PFSK-1 (cell line): ENCODE results near the gene LAMB4.

Experiments
- FOXP2 ChIP-seq: optimal IDR thresholded peaks from 2 replicates; pipeline ENCODE3; 2011; ENCODE audit warnings: borderline replicate concordance, control low read depth, inconsistent platforms; ENCODE audit not compliant: insufficient read depth; ENCODE audit errors: extremely low read length, extremely low read depth
- POLR2AphosphoS5 ChIP-seq: IDR thresholded peaks from 2 replicates; pipeline ENCODE4 v1.6.1; 2012; ENCODE audit warnings: low read depth, mild to moderate bottlenecking, control low read depth, low read length, moderate library complexity
- REST ChIP-seq, 2 experiments: IDR thresholded peaks; 2 replicates each; pipeline versions ENCODE4 v1.6.1 to v1.8.0; 2011 to 2012; ENCODE audit warnings: low read depth in 2 of 2, low read length in 2 of 2, control low read depth in 1 of 2, inconsistent platforms in 1 of 2, mild to moderate bottlenecking in 1 of 2, moderate library complexity in 1 of 2; ENCODE audit not compliant: insufficient read depth in 1 of 2
- SIN3A ChIP-seq: IDR thresholded peaks from 2 replicates; pipeline ENCODE4 v1.6.1; 2012; ENCODE audit warnings: mild to moderate bottlenecking, low read length, moderate library complexity, borderline replicate concordance; ENCODE audit not compliant: insufficient read depth
- TAF1 ChIP-seq: IDR thresholded peaks from 2 replicates; pipeline ENCODE4 v1.6.1; 2012; ENCODE audit warnings: low read length, control low read depth, borderline replicate concordance; ENCODE audit not compliant: insufficient read depth

Gene LAMB4

GRCh38 chr7:107982042-107982840 is 147.9 kb downstream of the LAMB4 start:
- TF ChIP-seq REST (IDR thresholded peaks at IDR 0.05; ENCODE audit: insufficient read depth in 1 of 2, low read depth in 2 of 2, low read length in 2 of 2): no peak
- TF ChIP-seq POLR2AphosphoS5: no peak
- TF ChIP-seq SIN3A: no peak
- no peak for TF ChIP-seq FOXP2
- TF ChIP-seq TAF1: no peak

DNA sequence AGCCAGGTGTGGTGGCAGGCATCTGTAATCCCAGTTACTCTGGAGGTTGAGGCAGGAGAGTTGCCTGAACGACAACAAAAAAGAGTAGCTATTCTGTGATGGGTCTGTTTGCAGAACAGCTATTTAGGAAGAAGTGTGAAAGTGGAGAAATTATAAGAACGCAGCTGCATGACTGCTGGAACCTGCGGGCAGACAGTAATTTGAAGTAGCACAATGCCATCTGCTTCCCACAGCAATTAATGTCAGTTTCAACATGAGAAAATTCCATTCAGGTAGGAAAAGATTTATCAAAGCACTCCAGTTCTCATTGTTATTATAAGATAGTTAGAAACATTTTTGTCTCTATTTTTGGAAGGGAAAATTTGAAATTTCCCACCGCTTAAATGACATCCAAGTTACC is 148.7 kb downstream of the LAMB4 start:
- TF ChIP-seq REST (IDR thresholded peaks at IDR 0.05; ENCODE audit: insufficient read depth in 1 of 2, low read depth in 2 of 2, low read length in 2 of 2) (no peak), TAF1 (no peak), FOXP2 (no peak), POLR2AphosphoS5 (no peak)

- no peak for TF ChIP-seq SIN3A
- TF ChIP-seq FOXP2: no peak
- TF ChIP-seq REST (IDR thresholded peaks at IDR 0.05; ENCODE audit: insufficient read depth in 1 of 2, low read depth in 2 of 2, low read length in 2 of 2): no peak
- no peak for TF ChIP-seq POLR2AphosphoS5
- no peak for TF ChIP-seq TAF1
Observed at GRCh38 chr7:107980671-107981190, 149.4 kb downstream of the LAMB4 start.

DNA sequence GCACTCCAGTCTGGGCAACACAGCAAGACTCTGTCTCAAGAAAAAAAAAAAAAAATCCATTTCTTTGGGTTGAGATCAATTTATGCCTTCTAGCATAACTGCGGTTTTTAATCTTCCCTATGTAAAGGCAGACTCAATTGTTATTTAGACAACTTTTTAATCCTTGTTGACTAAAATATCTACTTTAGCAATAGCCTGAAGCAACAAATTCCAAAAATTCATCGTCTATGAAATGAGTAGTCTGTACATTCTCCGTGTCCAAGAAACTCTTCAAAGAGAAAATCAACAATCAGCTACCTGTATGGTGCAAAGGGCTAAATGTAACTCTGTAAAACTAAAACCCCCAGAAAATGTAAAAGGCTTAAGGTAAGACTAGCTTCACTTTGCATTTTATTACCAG is 150.0 kb downstream of the LAMB4 start:
- TF ChIP-seq SIN3A: no peak
- TF ChIP-seq REST (IDR thresholded peaks at IDR 0.05; ENCODE audit: insufficient read depth in 1 of 2, low read depth in 2 of 2, low read length in 2 of 2): no peak
- no peak for TF ChIP-seq POLR2AphosphoS5
- TF ChIP-seq FOXP2: no peak
- no peak for TF ChIP-seq TAF1
